Thoracic aorta (tissue), 2 donors: ENCODE data around the gene GRK3. TPM values are rescaled to one million over a fixed set of nuclear protein-coding genes. Genes with fewer than 3 reads are reported as not detected.
A peak's percentile ranks its signal among the peaks of the same experiment; 100 is the strongest.

Source experiments
- ATAC-seq: fragments of 150-250 bp; one replicate; pipeline ENCODE4 v1.8.0; 2017; ENCODE audit warnings: low read depth; ENCODE audit not compliant: insufficient number of reproducible peaks, low FRiP score
- DNase-seq: peaks from one replicate; pipeline ENCODE4 v3.0.0-alpha.2; 2020; ENCODE audit warnings: low spot score
- H3K27ac ChIP-seq, 2 donors: fragments of 200-600 bp; sonication (generic); 1 replicate in 1 of 2; 2 replicates in 1 of 2; pipeline ENCODE4 v1.5.1; 2016; ENCODE audit warnings: mild to moderate bottlenecking in 2 of 2, moderate library complexity in 2 of 2
- H3K27me3 ChIP-seq: fragments of 200-600 bp; sonication (generic); replicated peaks from 2 replicates; pipeline ENCODE4 v1.6.0; 2016; ENCODE audit warnings: mild to moderate bottlenecking; ENCODE audit not compliant: insufficient read depth
- H3K36me3 ChIP-seq: fragments of 200-600 bp; sonication (generic); one replicate; pipeline ENCODE4 v1.5.1; 2016
- H3K4me1 ChIP-seq, 2 donors: fragments of 200-600 bp; sonication (generic); 1 replicate in 1 of 2; 2 replicates in 1 of 2; pipeline versions ENCODE4 v1.5.1 to v1.6.0; 2016; ENCODE audit warnings: low read depth in 2 of 2, mild to moderate bottlenecking in 1 of 2; ENCODE audit not compliant: control insufficient read depth in 1 of 2
- H3K4me3 ChIP-seq: fragments of 200-600 bp; sonication (generic); 2 replicates; pipeline ENCODE4 v1.5.1; 2016; ENCODE audit warnings: mild to moderate bottlenecking
- H3K9me3 ChIP-seq: fragments of 200-600 bp; sonication (generic); 2 replicates; pipeline ENCODE4 v1.5.1; 2016
- CTCF ChIP-seq: fragments of 200-600 bp; sonication (generic); IDR thresholded peaks from one replicate; pipeline ENCODE4 v1.5.1; 2019; ENCODE audit warnings: antibody characterized with exemption
- total RNA-seq, 2 donors: library from RNA; depleted of rRNA; stranded (reverse); fragments of >200 nt; gene quantifications; one replicate each; pipeline versions ENCODE4 v1.1.0 to v1.2.3, GENCODE V29; 2016

Gene GRK3
- total RNA-seq, 2 donors from 2014 or later, result 4.4 to 4.6 TPM

- Histone ChIP-seq H3K36me3 (peaks cover 23% of the 10 kb centered on the region), H3K27me3 (no peaks in the 10 kb centered on the region), H3K4me3 (no peak overlapping the region), H3K4me1 (peaks cover 12 to 43% of the 10 kb centered on the region in 2 donors), H3K27ac (peak overlapping the region; percentile 73 to 90), H3K9me3 (no peaks in the 10 kb centered on the region)
- ATAC-seq (no peak), DNase-seq (no peak)
- TF ChIP-seq CTCF, result no peak
These were observed 195.8 kb downstream of the GRK3 start for GRCh38 chr22:25760294-25760693.

- peak overlapping the region in 1 of 2 donors; percentile 73 for H3K27ac ChIP-seq
- DNase-seq, result no peak
- TF ChIP-seq CTCF, result no peak
- H3K9me3 ChIP-seq, result peaks cover 3% of the 10 kb centered on the region
- no peaks in the 10 kb centered on the region for H3K27me3 ChIP-seq
- no peak for ATAC-seq
- peaks cover 9 to 37% of the 10 kb centered on the region in 2 donors for H3K4me1 ChIP-seq
- H3K36me3 ChIP-seq, result peaks cover 30% of the 10 kb centered on the region
- no peak overlapping the region for H3K4me3 ChIP-seq
These were observed 196.5 kb downstream of the GRK3 start for GRCh38 chr22:25760848-25761595.

GRCh38 chr22:25762147-25762546 lies 197.7 kb downstream of the GRK3 start:
- DNase-seq (no peak), ATAC-seq (no peak)
- no peaks in the 10 kb centered on the region for H3K27me3 ChIP-seq
- peaks cover 9 to 31% of the 10 kb centered on the region in 2 donors for H3K4me1 ChIP-seq
- H3K9me3 ChIP-seq, result peaks cover 7% of the 10 kb centered on the region
- H3K27ac ChIP-seq, result no peak overlapping the region
- TF ChIP-seq CTCF, result no peak
- no peak overlapping the region for H3K4me3 ChIP-seq
- peaks cover 31% of the 10 kb centered on the region for H3K36me3 ChIP-seq

GRCh38 chr22:25763239-25763777 lies 198.8 kb downstream of the GRK3 start:
- ATAC-seq, result no peak
- peaks cover 7% of the 10 kb centered on the region for H3K9me3 ChIP-seq
- no peak for TF ChIP-seq CTCF
- no peak overlapping the region for H3K27ac ChIP-seq
- DNase-seq, result no peak
- peaks cover 39% of the 10 kb centered on the region for H3K36me3 ChIP-seq
- H3K4me1 ChIP-seq, result peaks cover 9 to 20% of the 10 kb centered on the region in 2 donors
- no peaks in the 10 kb centered on the region for H3K27me3 ChIP-seq
- H3K4me3 ChIP-seq, result no peak overlapping the region

GRCh38 chr22:25764270-25765015 lies 200.0 kb downstream of the GRK3 start:
- DNase-seq (no peak), ATAC-seq (no peak)
- no peaks in the 10 kb centered on the region for H3K27me3 ChIP-seq
- no peak overlapping the region for H3K4me3 ChIP-seq
- no peak for TF ChIP-seq CTCF
- peaks cover 43% of the 10 kb centered on the region for H3K36me3 ChIP-seq
- peaks cover 7% of the 10 kb centered on the region for H3K9me3 ChIP-seq
- H3K4me1 ChIP-seq, result peaks cover 6 to 11% of the 10 kb centered on the region in 2 donors
- no peak overlapping the region for H3K27ac ChIP-seq
